ENCODE measurements around the gene MEA1.

Gene MEA1

GRCh38 chr6:42970871-42971612 lies 42.7 kb downstream of the MEA1 start:
- DNase-seq (ENCODE audit: low read depth in 3 of 3) = no peak

DNA sequence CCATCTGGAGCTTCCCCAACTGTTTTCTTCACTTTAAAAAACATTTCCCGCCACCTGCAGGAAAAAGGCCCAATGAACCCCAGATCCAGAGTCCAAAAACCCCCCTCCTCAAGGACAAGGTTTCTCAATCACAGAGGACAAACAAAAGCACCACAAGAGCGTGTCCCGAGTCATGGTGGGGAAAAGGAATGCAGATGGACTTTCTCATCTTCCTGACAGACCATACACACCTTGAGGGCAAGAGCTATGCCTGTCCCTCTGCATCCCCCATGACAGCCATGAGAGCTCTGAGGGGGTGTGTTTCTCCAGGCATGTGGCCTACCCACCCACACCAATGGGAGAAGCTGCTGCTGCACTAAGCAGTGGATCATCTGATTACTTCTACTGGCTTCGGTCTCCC lies 43.8 kb downstream of the MEA1 start:
- no peak for DNase-seq (ENCODE audit: low read depth in 3 of 3)

DNA sequence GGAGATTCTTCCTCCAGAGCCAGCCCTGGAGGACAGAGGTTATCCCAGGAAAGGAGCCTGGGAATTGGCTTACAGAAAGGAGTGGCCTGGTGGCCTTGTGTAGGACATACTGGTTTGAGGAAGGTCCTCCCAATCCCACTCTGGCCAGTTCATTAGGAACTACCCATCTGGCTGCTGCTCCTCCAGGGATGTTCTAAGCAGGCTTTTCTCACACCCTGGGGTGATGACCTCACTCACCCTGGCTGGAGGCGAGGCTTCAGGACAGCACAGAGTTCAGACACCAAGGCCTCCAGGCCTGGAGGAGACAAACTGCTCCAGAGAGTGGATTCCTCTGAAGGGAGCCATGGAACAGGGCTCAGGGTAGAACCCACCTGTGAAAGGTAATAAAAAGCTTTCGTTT lies 44.3 kb downstream of the MEA1 start:
- no peak for DNase-seq (ENCODE audit: low read depth in 3 of 3)

DNA sequence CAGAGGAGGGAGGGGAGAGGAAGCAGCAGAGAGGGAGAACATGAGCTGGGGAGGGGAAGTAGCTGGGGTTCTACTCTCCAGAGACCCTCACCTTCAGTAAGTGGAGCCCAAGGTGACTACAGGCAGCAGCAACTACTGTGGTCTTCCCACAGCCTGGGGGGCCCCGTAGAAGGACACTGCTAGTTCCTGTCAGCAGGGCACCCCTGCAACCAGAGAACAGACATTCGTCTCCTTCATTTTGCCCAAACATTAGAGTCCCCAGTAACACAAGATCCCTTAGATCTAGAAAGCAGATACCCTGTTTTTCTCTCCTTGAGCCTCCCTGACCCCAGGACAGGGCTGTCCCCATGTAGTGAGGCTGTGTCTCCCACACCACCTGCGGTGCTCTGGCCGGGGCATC lies 45.0 kb downstream of the MEA1 start:
- no peak for DNase-seq (ENCODE audit: low read depth in 3 of 3)

- no peak for DNase-seq (ENCODE audit: low read depth in 3 of 3)
Observed at GRCh38 chr6:42968126-42968701, 45.5 kb downstream of the MEA1 start.

DNA sequence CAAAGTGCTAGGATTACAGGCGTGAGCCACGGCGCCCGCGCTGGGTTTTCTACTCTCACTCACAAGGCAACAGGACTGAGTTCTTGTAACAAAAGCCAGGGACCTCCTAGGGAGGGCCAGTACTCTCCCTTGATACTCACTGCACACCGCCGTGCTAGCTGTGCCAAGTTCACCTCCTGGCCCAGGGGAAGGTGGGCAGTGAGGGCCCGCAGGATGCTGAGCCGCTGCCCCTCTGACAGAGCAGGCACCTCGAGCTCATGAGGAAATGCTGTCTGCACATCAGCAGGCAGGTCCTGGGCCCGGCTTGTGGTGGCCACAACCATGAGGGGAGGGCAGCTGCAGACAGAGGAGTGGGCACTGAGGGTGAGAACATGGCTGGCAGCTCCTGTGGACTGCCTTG lies 46.5 kb downstream of the MEA1 start:
- DNase-seq (ENCODE audit: low read depth in 3 of 3) = no peak

DNA sequence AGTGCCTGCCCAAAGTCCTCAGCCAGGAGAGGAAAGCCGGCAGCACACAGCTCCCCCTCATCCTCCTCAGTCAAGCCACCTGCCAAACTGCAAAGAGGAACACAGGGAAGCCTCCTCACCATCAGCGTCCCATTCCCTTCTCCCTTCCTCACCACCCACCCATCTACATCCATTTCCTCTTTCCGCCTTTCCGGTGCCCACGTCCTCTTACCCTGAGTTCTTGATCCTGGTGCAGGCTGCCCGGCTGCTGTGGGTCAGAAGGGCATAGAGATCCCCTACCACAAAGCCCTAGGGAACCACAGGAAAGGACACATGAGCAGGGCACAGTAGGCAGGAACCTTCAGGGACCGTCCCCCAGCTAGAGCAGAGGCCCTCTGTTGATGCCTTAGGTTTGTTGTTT lies 47.2 kb downstream of the MEA1 start:
- DNase-seq (ENCODE audit: low read depth in 3 of 3) = no peak

DNA sequence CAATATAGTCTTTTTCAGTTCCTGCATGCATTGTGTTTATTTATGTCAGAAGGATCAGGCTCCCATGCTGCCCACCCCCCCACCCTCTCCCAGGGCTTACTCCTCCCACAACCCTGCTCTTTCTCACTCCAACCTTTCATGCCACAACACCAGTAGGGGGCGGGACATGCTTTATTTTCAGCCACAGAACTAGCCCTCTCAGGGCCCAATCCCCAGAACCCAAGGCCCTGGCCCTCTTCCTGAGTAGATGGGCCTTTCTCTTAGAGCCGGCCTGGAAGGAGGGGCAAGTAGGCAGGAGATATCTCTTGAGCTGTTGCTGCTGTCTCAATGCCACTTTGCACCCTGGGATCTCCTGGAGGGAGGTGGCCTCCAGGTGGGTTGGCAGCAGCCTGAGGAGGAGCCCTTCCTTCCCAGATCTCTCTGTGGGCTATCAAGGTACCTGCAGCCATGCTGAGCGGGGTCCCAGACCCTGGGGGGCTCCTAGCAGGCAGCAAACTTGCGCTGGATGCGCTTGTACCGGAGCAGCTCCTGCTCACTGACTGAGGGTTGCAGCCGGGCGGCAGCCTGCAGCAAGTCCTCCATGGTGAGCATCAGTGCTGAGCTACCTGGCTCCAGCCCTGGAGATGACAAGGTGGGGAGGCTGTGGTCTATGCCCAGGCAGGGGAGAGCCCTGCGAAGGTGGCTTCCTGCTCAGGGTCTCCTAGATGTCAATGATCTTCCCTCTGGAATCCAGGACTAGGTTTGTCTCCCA lies 49.7 kb downstream of the MEA1 start:
- no peak for DNase-seq (ENCODE audit: low read depth in 3 of 3)

- DNase-seq (ENCODE audit: low read depth in 3 of 3) = no peak
Observed at GRCh38 chr6:42963179-42963854, 50.4 kb downstream of the MEA1 start.

DNA sequence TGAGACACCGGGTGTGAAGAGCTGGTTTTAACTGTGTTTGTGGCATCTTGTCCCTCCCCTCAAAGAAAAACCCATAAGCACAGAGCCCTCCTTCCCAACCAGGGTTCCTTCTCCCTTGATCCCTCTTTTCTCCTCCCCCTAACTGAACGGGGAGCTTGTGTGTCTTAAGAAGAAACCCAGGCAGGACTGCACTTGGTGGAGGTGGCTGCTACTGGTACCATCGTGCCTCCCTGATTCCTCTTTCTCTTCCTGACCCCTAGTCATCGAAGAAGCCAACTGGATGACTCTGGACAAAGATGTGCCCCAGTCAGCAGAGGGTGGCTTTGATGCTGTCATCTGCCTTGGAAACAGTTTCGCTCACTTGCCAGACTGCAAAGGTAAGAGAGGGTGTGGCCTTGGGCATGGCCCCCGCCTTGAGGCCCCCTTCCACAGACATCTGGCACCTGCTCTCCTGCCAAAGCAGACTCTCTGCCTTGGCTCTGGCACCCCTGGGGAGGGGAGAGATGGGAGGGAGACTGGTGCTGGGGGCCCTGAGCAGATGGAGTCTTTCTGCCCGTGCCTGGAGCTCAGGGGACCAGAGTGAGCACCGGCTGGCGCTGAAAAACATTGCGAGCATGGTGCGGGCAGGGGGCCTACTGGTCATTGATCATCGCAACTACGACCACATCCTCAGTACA lies 51.1 kb downstream of the MEA1 start:
- no peak for DNase-seq (ENCODE audit: low read depth in 3 of 3)

GRCh38 chr6:42962096-42962495 lies 51.6 kb downstream of the MEA1 start:
- no peak for DNase-seq (ENCODE audit: low read depth in 3 of 3)

Data from stimulated activated CD4-positive, alpha-beta T cell treated with anti-CD3 and anti-CD28 coated beads, TNF-alpha, amount 100 ng/mL, for 48 hours (primary cell).